GM21390 (cell line): ENCODE data around the gene CHRDL2.
A peak's percentile ranks its signal among the peaks of the same experiment; 100 is the strongest.

Source experiments
- ATAC-seq: cut with Tn5 transposase; IDR thresholded peaks from one replicate; pipeline ENCODE4 v1.9.1; 2021; ENCODE audit not compliant: unreplicated experiment

The CHRDL2 gene

DNA sequence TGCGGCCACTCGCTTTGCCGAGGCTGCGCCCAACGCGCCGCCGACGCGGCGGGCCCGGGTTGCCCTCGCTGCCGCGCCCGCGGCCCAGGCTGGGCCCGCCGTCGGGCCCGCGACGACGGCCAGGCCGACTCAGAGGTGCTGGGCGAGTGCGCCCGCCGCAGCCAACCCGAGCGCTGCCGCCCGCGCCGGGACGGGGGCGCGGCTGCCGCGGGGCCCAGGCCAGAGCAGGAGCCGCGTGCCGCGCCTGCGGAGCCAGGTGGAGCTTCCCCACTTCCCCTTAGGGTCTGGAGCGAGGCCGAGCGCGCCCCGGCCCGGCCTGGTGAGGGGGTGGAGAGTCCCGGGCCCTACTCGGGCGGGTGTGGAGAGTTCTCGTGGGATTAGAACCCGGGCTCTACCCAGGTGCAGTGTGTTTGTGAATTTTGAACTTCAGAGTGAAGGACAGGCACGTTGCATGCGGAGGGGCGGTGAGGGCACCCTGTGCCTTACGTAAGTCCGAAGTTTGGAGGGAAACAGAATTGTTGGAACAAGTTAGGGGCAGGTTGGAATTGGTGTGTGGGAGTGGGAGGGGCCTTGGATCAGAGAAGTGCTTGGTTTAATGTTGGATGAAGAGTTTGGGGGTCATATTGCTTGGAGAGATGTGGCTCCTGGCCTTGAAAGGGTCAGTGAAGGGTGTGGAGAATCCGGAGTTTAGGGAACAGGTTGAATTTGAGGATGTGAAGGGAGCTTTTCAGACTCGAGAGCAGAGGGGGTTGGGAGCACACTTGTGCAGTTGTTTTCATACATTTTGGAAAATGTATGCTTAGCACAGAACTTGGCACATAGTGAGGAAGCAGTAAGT is 18.1 kb upstream of the CHRDL2 start:
- peak; percentile 53 for ATAC-seq

DNA sequence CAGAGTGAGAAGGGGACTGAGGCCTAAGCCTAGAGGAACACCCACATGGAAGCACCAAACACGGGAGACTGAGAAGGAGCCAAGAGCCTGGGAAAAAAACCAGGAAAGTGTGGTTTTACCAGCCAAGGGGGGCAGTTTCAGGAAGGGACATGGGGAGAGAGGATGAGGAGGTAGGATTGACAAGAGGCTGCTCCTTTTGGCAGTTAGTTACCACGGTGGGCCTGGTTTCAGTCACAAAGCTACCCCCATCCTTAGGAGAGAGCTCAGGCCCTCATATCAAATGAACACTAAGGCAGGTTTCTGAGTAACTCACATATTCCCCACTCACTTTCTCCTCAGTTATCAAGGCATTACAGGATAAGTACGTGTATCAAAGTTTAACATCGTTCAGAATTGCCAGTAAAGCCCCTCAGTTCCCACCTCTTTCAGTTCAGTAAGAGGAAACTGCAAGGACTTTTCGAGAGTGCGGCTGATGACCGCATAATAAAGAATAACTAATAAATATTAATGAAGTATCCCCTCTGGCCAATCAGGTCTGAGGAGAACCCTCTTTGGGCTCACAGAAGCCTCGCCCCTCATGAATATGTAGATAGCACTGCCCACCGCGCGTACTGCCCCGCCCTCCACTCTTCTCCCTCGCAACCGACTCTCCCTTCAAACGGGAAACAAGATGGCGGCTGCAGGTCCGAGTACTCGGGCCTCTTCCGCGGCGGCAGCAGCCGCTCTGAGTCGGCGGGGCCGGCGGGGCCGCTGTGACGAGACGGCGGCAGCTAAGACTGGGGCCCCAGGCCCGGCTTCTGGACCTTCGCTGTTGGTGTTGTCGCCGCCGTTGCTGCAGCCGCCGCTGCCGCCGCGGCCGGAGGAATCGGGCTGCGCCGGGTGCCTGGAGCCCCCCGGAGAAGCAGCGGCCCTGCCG is 17.2 kb upstream of the CHRDL2 start, which contains the start of gene RNF169:
Gene RNF169 (plus strand): TSS at position 639 of the 916 bp plus-strand sequence. CDS start 32 bp downstream, at position 671.
- ATAC-seq, result peak; percentile 96

DNA sequence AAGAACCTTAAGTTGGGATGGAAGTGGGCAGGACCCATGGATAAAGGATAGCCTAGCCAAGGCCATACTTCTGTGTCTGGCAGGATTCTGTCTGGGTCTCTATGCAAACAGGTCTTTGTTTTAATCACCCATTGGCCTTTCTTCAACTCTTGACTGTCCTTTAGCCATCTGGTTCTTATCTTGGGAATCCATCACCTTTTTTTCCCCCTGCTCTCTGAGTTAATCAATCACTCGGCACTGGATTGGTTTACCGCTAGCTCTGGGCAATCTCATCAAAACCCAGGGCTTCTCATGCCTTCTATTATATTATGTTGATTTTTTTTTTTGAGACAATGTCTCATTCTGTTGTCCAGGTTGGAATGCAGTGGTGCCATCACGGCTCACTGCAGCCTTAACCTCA is 15.6 kb upstream of the CHRDL2 start:
- ATAC-seq, result no peak

DNA sequence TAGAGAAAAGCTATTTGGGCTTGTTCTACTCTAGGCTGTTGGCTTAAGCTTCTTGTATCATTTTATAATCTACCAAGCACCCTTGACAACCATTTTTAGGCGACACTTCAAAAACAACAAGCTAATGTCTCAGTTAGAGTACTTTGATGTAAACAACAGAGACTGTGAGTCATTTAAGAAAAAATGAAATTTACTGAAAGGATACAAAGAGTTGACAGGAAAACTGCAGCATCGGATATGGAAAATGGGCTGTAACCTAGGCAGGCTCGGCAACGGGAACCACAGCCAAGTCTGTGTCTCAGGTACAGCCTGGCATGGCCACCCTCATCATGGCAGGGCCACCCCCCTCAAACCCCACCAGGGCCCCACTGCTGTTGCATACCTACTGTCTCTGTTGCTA is 13.1 kb upstream of the CHRDL2 start:
- ATAC-seq, result no peak

DNA sequence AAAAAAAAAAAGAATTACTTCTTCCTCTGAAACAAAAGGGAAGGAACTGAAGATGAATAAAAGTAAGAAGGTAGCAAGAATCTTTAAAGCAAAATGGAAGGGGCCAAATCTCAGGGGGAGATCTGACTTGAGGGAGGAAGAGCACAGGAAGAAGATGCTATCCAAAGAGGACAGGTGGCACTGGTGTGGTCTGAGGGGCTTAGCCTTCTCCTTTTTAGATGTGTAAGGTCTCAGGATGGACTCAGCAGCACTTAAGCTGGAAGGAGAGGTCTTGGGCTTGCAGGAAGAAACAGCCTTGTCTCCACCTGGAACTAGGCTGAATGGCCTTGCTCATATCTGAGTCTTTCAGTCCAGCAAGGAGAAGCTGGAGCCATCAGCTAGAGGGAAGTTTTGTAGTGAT is 12.4 kb upstream of the CHRDL2 start:
- ATAC-seq, result no peak

DNA sequence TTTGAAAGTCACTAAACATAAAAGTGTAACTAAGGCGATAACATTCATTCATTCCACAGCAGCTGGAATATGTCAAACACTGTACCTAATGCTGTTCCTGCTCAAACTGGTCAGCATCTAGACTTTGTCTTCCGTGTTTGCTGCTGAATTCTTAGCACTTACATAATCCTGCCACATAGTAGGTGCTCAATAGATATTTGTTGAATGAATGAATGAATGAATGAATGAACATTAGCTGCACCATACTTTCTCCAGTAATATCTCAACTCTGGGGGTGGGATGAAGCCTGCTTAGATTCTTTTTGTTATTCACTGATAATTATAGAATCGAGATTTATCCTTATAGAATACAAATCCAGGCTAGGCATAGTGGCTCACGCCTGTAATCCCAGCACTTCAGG is 10.8 kb upstream of the CHRDL2 start:
- ATAC-seq, result no peak

DNA sequence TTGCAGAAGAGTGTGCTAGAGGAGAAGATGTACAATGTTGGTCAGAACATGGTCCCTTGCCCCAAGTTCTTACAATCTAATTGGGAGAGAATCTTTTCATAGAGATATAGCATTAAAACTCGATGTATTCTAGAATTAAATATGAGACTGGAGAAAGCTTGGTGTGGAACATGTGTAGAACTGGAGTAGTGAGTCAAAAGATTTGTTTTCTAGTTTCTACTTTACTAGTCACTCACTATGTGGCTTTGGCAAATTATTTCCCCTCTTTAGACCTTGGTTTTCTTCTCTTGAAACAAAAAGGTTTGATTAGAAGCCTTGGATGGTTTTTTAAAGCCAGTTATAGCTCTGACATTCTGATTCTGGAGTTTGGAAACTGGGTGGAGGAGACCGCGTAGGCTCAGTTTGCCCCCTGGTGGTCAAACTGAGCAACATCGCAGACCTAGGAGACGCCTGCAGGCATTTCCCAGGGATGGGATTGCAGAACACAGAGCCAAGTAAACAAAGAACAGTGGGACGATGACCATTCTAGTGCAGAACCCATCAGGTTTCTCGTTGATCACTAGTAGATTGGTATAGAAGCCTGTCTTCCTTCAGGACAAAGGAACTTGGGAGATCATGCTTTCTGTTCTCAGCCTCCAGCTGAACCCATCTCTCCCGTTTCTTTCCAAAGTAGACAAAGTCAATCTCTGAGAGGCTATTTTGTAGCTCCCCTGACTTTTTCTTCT is 8.5 kb upstream of the CHRDL2 start:
- no peak for ATAC-seq

DNA sequence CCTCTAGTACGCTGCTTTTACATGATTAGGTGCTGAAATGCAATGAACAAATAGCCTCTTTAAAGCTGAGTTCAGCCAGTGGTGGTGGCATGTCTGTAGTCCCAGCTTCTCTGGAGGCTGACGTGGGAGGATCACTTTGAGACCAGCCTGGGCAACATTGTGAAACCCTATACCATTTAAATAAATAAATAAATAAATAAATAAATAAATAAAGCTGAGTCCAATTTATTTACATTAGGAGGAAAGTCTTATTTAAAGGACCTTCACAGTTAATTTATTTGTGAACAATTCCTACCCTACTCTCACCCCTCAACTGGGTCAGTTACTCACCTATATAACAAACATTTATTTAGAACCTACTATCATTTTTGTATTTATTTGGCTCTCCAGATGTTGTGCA is 4.8 kb upstream of the CHRDL2 start:
- ATAC-seq, result no peak

DNA sequence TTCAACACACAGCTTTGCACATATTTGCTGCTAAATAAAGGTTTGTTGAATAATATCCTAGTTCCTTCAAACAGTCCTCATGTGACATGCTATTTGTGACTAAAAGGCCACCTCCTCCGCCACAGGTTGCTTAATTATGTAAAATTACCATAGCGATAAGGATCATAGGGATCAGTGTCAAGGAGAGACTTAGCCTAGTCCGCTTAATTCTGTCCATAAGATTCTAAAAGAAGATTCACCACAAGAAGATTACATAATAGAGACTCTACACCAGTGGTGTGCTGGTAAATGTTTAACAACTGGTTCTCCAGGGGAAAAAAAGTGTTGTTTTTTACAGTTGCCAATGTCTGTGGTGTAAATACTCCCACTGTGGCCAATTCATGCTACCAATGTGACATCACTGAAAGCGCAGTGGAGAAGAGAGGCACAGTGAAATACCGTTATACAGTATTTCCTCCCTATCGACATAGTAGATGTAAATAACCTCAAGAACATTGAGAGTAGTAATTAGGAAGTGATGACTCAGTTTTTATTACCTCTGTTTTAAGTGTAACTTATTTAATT is 4.2 kb upstream of the CHRDL2 start:
- ATAC-seq, result no peak

DNA sequence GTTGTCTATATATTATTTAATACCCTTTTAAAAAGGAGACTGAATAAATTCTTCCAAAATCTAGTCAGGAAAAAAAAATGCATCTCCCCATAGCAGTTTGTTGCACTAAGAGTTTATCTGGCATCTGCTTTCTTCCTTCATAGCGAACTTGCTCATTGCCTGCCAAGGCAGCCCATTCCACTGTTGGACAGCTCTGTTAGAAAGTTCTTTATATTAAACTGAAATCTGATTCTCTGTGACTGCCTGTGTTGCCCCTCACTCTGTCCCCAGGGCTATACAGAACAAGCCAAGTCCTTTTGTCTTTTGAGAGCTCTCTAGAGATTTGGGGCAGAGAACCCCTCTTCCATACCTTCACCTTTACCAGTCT is 3.3 kb upstream of the CHRDL2 start:
- ATAC-seq, result no peak

DNA sequence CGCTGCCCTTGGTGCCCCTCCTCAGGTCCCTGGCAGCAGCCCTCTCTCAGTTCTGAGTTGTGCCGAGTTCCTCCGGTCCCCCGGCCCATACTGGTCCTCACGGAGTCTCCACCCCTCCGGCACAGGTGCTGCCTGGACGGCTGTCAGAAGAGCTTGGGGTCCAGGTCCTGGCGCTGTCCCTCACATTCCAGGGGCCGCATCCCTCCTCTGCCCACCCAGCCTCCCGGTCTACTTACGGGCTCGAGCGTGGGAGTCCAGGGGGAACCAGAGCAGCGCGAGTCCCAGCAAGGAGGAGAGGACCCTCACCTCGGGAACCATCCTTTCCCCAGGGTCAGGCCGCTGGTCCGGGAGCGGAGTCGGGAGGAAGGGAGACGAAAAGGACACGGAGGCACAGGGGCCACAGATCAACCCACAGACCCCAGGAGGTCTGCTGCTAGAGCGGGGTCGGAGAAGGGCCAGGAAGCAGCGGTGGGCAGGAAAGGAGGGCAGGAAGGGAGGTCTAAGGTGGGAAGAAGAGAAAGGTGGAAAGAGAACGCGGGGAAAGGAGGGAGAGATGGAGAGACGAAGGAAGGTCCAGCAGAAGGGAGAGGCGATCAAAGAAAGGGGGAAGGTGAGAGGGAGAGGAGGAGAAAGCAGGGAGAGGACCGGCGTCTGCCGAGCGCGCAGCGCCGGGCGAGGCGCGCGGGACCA is 510 bp downstream of the CHRDL2 start:
- no peak for ATAC-seq

DNA sequence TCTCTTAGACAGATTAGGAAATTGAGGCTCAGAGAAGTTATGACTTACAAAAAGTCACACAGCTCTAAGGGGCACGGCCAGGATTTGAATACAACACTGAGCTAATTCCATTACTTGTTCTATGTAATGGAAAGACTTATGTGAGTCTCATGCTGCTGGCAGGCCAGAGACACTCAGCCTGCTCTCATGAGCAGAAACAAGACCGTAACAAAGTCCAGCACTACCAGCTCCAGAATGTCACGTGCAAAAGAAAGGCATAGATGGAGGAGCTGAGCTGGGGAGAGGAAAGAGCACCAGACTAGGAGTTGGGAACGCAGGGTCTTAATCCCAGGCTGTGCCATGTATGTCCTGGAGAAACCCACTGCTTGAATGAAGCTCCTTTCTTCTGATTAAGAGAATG is 1.8 kb downstream of the CHRDL2 start:
- no peak for ATAC-seq

DNA sequence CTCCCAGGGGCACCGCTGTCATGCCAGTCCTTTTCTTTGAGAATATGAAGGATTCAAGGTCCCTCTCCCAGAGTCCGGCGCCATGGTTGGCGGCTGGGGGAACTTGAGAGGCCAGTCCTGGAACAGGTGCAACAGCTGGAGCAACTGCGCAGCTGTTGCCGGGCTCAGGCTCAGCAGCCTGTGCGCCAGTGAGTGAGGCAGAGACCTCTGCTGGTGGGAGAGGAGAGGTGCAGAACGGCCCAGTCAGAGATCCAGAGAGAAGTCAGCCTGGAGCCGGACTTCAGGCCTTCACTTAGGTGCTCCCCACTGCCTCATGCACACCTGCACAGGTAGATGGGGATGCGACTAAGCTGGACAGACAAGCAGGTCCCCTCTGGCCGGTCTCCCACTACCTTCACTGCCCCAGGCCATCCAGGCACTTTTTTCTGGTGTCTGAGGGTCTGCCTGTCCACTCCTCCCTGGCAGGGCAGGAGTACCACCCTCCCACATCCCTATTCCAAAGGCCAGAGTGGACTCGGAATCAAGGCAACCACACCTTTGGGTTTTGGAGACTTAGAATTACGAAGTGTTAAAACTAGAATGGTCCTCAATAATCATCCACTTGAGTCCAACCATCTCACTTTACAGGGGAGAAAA is 4.6 kb downstream of the CHRDL2 start:
- ATAC-seq, result peak; percentile 78

DNA sequence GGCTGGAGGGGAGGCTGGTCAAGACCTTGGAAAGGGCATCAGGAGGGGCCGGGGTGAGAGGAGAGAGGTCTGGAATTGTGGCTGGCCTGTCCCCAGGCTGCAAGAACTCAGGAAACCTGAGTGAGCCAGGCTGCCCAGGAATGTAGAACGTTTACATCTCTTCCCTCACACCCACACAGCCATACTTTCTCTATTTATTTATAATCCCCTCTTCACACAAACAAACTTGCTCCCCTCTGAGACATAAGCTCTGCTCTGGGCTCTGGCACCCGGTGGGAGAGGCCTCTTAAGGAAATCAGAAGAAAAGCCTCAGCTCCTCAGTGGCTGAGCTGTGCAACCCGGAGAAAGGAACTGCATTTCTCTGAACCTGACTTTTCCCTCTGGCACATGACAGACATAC is 5.5 kb downstream of the CHRDL2 start:
- ATAC-seq, result no peak

DNA sequence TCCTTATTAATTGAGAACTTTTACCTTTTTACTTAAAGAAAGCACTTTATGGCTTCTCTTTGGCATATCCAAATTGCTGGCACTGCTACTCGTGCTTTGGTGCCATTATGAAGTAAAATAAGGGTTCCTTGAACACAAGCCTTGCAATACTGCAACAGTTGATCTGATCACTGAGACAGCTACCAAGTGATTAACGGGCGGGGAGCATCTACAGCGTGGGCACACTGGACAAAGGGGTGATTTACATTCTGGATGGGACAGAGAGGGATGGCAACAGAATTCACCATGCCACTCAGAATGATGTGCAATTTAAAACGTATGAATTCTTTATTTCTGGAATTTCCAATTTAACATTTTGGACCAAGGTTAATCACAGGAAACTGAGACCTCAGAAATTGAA is 7.7 kb downstream of the CHRDL2 start:
- ATAC-seq, result no peak

DNA sequence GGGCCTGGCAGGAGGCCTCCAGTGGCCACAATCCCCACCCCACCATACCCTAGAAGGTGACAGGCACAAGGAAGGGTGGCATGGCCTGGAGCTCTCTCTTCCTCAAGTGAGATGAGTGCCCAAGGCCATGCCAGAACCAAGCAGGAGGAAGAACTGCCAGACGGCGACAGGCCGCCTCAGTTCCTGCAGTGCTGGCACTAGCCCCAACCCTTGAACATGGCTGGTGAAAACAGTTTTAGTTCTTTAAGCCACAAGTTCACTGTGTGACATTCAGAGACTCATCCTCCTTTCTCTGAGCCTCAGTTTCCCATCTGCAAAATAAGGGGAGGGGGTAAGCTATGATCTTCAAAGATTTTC is 9.8 kb downstream of the CHRDL2 start:
- no peak for ATAC-seq

DNA sequence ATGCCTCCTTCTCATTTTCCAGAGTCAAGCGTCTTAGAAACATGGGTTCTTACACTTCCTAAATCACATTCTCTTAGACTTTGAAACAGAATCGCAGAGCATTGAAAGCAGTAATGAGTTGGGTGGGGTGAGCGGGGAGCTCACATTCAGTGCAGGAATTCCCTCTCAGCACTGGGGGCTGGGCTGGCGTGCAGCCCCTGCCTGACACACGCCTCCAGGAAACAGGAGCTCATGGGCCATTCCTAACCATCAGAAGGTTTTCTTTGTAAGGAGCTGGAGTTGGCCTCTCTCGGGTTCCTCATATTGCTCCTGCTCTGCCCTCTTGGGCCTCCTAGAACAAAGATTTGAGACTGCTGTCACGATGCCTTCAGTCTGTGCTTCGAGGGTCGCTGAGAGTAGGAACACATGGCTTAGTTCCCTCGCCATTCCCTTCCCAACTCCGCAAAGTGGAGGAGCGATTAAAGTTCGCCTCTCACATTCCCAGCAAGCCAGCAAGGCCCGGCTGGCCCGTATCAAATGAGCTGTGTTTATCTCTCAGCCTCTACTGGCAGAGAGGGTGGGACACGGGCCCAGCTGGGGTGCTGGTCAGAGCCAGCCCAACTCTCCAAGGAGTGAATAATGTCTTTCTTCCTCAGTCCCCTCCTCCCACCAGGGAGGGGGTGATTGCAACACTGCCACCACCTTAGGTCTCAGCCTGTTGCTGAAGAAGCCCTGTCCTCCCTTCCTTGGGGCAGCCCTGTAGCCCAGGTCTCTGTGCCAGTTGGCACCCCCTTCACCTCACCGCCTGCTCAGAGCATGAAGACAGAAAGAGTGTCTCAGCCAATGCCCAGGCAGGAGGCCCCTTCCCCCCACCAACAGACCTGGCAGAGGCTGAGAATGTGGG is 10.4 kb downstream of the CHRDL2 start:
- ATAC-seq, result no peak

DNA sequence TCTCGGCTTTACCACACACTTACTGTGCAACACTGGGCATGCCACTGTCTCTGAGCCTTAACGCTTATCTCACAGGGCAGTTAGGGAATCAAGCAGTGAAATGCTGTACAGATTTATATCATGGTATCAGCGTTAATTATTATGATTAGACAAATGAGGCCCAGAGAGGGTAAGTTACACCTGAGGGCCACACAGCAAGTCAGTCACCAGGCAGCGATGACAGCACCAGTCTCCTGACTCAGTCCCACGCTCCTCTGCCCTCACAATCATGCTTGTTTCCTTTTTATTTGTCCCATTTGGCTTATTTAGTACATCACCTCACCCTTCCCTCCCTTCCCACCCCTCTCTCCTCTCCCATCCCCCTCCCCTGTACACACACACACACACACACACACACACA is 12.2 kb downstream of the CHRDL2 start:
- no peak for ATAC-seq
